NCI-H1417 (cell line): ENCODE data around the gene MROH7.

ENCODE experiments used
- DNase-seq, 3 experiments: peaks; one replicate each; lab custom pipeline; 2025; lab: John Stamatoyannopoulos, UW

MROH7 gene

GRCh38 chr1:54742282-54742681 lies 100.7 kb downstream of the MROH7 start:
- no peak for DNase-seq

- no peak for DNase-seq
Observed at GRCh38 chr1:54743416-54744226, 102.0 kb downstream of the MROH7 start.

- DNase-seq, result no peak
Observed at GRCh38 chr1:54744696-54745095, 103.1 kb downstream of the MROH7 start.

- DNase-seq, result no peak
Observed at GRCh38 chr1:54745274-54745673, 103.7 kb downstream of the MROH7 start.

GRCh38 chr1:54745864-54746263 lies 104.3 kb downstream of the MROH7 start:
- no peak for DNase-seq

GRCh38 chr1:54748094-54748835 lies 106.7 kb downstream of the MROH7 start:
- no peak for DNase-seq

GRCh38 chr1:54750596-54750995 lies 109.0 kb downstream of the MROH7 start:
- DNase-seq, result no peak

GRCh38 chr1:54751426-54751825 lies 109.8 kb downstream of the MROH7 start:
- no peak for DNase-seq

GRCh38 chr1:54754045-54754444 lies 112.5 kb downstream of the MROH7 start:
- no peak for DNase-seq

- no peak for DNase-seq
Observed at GRCh38 chr1:54754486-54755285, 113.1 kb downstream of the MROH7 start.

GRCh38 chr1:54757833-54758232 lies 116.2 kb downstream of the MROH7 start:
- no peak for DNase-seq

GRCh38 chr1:54758678-54759348 lies 117.2 kb downstream of the MROH7 start:
- no peak for DNase-seq
